A673 (cell line): ENCODE data around the gene CDH18.

ENCODE experiments used
- EZH2 ChIP-seq: fragments of 200-600 bp; sonication (generic); IDR thresholded peaks from 2 replicates; pipeline ENCODE4 v1.6.1; 2017; ENCODE audit warnings: borderline replicate concordance, low read depth, mild to moderate bottlenecking, mixed read lengths, antibody characterized with exemption, low read length; ENCODE audit not compliant: poor library complexity, severe bottlenecking
- TF ChIP-seq, protein P1 (sequence below): fragments of 300-800, 200-600 bp; sonication (generic); conservative IDR thresholded peaks from 2 replicates; pipeline ENCODE4 v1.5.1; 2017; ENCODE audit warnings: low read depth, mild to moderate bottlenecking, antibody characterized with exemption, low read length, moderate library complexity, mixed read lengths

DNA sequence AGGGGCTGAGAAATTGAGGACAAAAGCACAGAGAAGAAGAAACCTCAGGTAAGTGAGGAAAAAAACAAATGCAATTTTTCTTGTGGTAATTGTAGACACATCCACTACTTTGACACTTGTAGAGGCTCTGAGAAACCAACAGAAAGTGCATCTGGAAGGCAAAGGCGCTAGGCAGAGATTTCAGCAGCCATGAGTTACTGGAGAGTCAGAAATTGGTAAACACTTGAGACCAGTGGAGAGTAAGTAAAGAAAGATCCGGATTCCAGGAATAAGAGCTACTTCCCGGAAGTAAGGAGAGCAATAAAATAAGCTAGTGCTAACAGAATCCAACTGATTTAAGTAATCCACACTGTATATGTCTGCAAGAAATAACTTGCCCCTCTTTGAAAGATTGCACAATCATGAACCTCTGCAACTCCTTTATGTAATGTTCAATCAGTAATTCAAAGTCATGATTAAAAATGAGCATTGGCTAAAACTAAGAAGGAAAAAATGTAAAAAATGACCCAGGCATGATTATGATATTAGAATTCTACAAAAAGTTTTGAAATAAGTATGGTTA, 382.1 kb downstream of the CDH18 start:
- TF ChIP-seq, protein P1, sequence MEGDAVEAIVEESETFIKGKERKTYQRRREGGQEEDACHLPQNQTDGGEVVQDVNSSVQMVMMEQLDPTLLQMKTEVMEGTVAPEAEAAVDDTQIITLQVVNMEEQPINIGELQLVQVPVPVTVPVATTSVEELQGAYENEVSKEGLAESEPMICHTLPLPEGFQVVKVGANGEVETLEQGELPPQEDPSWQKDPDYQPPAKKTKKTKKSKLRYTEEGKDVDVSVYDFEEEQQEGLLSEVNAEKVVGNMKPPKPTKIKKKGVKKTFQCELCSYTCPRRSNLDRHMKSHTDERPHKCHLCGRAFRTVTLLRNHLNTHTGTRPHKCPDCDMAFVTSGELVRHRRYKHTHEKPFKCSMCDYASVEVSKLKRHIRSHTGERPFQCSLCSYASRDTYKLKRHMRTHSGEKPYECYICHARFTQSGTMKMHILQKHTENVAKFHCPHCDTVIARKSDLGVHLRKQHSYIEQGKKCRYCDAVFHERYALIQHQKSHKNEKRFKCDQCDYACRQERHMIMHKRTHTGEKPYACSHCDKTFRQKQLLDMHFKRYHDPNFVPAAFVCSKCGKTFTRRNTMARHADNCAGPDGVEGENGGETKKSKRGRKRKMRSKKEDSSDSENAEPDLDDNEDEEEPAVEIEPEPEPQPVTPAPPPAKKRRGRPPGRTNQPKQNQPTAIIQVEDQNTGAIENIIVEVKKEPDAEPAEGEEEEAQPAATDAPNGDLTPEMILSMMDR = no peak
- TF ChIP-seq EZH2 = no peak
